RWPE1 (cell line): ENCODE data around the gene CREB3L2.

Experiments
- CTCF ChIA-PET: fragments of 350-600 bp; sonication (Branson Sonifier 250); formaldehyde crosslinking; extraction: SDS; loops from one replicate; lab custom pipeline; 2021; lab: Yijun Ruan, JAX
- POLR2A ChIA-PET: fragments of 400-600 bp; formaldehyde crosslinking; extraction: SDS; loops from one replicate; lab custom pipeline; 2020; ENCODE audit warnings: antibody characterized with exemption; ENCODE audit not compliant: low non-redundant PET; lab: Yijun Ruan, JAX
- DNase-seq: peaks from one replicate; pipeline ENCODE4 v3.0.0; 2012; ENCODE audit warnings: low spot score
- H3K27ac ChIP-seq: fragments of 450-650 bp; 2 replicates; pipeline ENCODE4 v1.5.1; 2017
- CTCF ChIP-seq: fragments of 450-650 bp; conservative IDR thresholded peaks from 2 replicates; pipeline ENCODE4 v1.5.1; 2017; ENCODE audit warnings: low read depth, mild to moderate bottlenecking

CREB3L2 gene

GRCh38 chr7:137867289-137867688, 134.6 kb downstream of the CREB3L2 start:
- TF ChIP-seq CTCF = no peak
- DNase-seq = no peak
- ChIA-PET POLR2A (no interaction called here), CTCF (interaction anchor here (0.5 kb wide), 1 partner anchor 953 kb away, joined by 3 read pairs; no protein-coding TSS in a partner anchor)
- H3K27ac ChIP-seq = no peak overlapping the region

- TF ChIP-seq CTCF = no peak
- CTCF ChIA-PET = no interaction called here
Observed at GRCh38 chr7:137865764-137866163, 136.1 kb downstream of the CREB3L2 start.

GRCh38 chr7:137862964-137863363, 138.9 kb downstream of the CREB3L2 start:
- TF ChIP-seq CTCF = no peak
- DNase-seq = no peak
- POLR2A ChIA-PET = no interaction called here
- CTCF ChIA-PET = no interaction called here
- H3K27ac ChIP-seq = no peak overlapping the region

More at GRCh38 chr7:137865764-137866163, 136.1 kb downstream of the CREB3L2 start:
- POLR2A ChIA-PET = no interaction called here
- no peak overlapping the region for H3K27ac ChIP-seq
- no peak for DNase-seq

GRCh38 chr7:137862358-137862757, 139.5 kb downstream of the CREB3L2 start:
- ChIA-PET POLR2A (no interaction called here), CTCF (interaction anchor here (0.6 kb wide), 1 partner anchor 13 kb away, joined by 3 read pairs; no protein-coding TSS in a partner anchor)
- TF ChIP-seq CTCF = no peak
- no peak for DNase-seq
- H3K27ac ChIP-seq = no peak overlapping the region

GRCh38 chr7:137860542-137860941, 141.3 kb downstream of the CREB3L2 start:
- ChIA-PET CTCF (no interaction called here), POLR2A (no interaction called here)
- no peak overlapping the region for H3K27ac ChIP-seq
- TF ChIP-seq CTCF = no peak
- no peak for DNase-seq

- TF ChIP-seq CTCF = no peak
- H3K27ac ChIP-seq = no peak overlapping the region
- POLR2A ChIA-PET = no interaction called here
- CTCF ChIA-PET = no interaction called here
- no peak for DNase-seq
Observed at GRCh38 chr7:137853053-137853452, 148.8 kb downstream of the CREB3L2 start.
